CD8-positive, alpha-beta memory T cell (primary cell): ENCODE measurements around the gene SLC22A1. TPM values are rescaled to one million over a fixed set of nuclear protein-coding genes. Genes with fewer than 3 reads are reported as not detected.
"Not testable (repeated sequence)": the region's sequence is repeated elsewhere in the genome, so short reads cannot be mapped to it uniquely, and the experiment has no call there.

Experiments used
- CTCF ChIA-PET: fragments of 350-600 bp; sonication (Branson Sonifier 250); formaldehyde crosslinking; loops from one replicate; lab custom pipeline; 2021; ENCODE audit warnings: antibody characterized with exemption; lab: Charles Lee
- POLR2A ChIA-PET: fragments of 350-600 bp; sonication (Branson Sonifier 250); formaldehyde crosslinking; loops from one replicate; lab custom pipeline; 2021; ENCODE audit warnings: antibody characterized with exemption; lab: Charles Lee
- DNase-seq, 5 donors: peaks; one replicate each; pipeline versions ENCODE4 v3.0.0 to v3.0.0-alpha.2; 2020 to 2022; ENCODE audit warnings: mixed read lengths in 1 of 5
- H3K27ac ChIP-seq: one replicate; pipeline ENCODE4 v1.7.0; 2013; ENCODE audit warnings: low read depth, mild to moderate bottlenecking, low read length, moderate library complexity
- H3K27me3 ChIP-seq: 2 replicates; pipeline ENCODE4 v1.7.0; 2013; ENCODE audit warnings: low read length, mild to moderate bottlenecking; ENCODE audit not compliant: insufficient read depth, poor library complexity, severe bottlenecking
- H3K36me3 ChIP-seq: 2 replicates; pipeline ENCODE4 v1.7.0; 2013; ENCODE audit warnings: mild to moderate bottlenecking, low read length, moderate library complexity; ENCODE audit not compliant: insufficient read depth
- H3K4me1 ChIP-seq: 2 replicates; pipeline ENCODE4 v1.7.0; 2013; ENCODE audit warnings: mild to moderate bottlenecking, low read length, moderate library complexity; ENCODE audit not compliant: insufficient read depth
- H3K4me3 ChIP-seq: 2 replicates; pipeline ENCODE4 v1.7.0; 2013; ENCODE audit warnings: mild to moderate bottlenecking, low read length
- H3K9me3 ChIP-seq: 2 replicates; pipeline ENCODE4 v1.7.0; 2013; ENCODE audit warnings: mild to moderate bottlenecking, low read length
- H3K27ac Mint-ChIP-seq, 8 donors: one replicate each; pipeline ENCODE4 v1.8.0; 2020 to 2021; ENCODE audit warnings: mixed read lengths in 8 of 8, mild to moderate bottlenecking in 6 of 8, inconsistent platforms in 3 of 8, moderate library complexity in 3 of 8
- H3K27me3 Mint-ChIP-seq, 2 donors: one replicate each; pipeline ENCODE4 v1.8.0; 2020 to 2021; ENCODE audit warnings: mixed read lengths in 2 of 2, mild to moderate bottlenecking in 1 of 2, moderate library complexity in 1 of 2
- H3K36me3 Mint-ChIP-seq, 3 donors: one replicate each; pipeline ENCODE4 v1.8.0; 2020 to 2021; ENCODE audit warnings: mixed read lengths in 3 of 3, inconsistent platforms in 1 of 3, mild to moderate bottlenecking in 1 of 3
- H3K4me1 Mint-ChIP-seq, 3 donors: one replicate each; pipeline ENCODE4 v1.8.0; 2020 to 2021; ENCODE audit warnings: mixed read lengths in 3 of 3, inconsistent platforms in 1 of 3, mild to moderate bottlenecking in 1 of 3
- H3K4me3 Mint-ChIP-seq, 7 donors: one replicate each; pipeline ENCODE4 v1.8.0; 2020 to 2021; ENCODE audit warnings: mixed read lengths in 7 of 7, mild to moderate bottlenecking in 6 of 7, moderate library complexity in 4 of 7, inconsistent platforms in 2 of 7
- H3K9me3 Mint-ChIP-seq, 5 donors: one replicate each; pipeline ENCODE4 v1.8.0; 2020 to 2022; ENCODE audit warnings: mixed read lengths in 5 of 5, mild to moderate bottlenecking in 3 of 5, moderate library complexity in 2 of 5, inconsistent platforms in 1 of 5
- polyA plus RNA-seq: library from polyadenylated mRNA; unstranded; fragments of 300-500 nt; fragmentation: Illumina TruSeq; gene quantifications from one replicate; pipeline ENCODE4 v1.2.3, GENCODE V29; 2021
- total RNA-seq, 2 experiments: library from RNA; stranded (reverse); gene quantifications; one replicate each; pipeline ENCODE4 v1.2.3, GENCODE V29; 2021

SLC22A1 gene
- total and polyA plus RNA-seq, 3 experiments from 2014 or later = 0.13 to 0.49 (median 0.22) TPM

- peaks cover 25% of the 10 kb centered on the region for H3K36me3 ChIP-seq
- Mint-ChIP-seq H3K27ac (peak overlapping the region in 1 of 8 donors; percentile 1), H3K27me3 (no peaks in the 10 kb centered on the region), H3K36me3 (peaks cover 0 to 67% (median 13%) of the 10 kb centered on the region in 3 donors), H3K4me1 (peaks cover 10 to 16% (median 12%) of the 10 kb centered on the region in 3 donors), H3K4me3 (no peak overlapping the region), H3K9me3 (no peaks in the 10 kb centered on the region)
- no peaks in the 10 kb centered on the region for H3K9me3 ChIP-seq
- H3K27me3 ChIP-seq = no peaks in the 10 kb centered on the region
- no peak overlapping the region for H3K4me3 ChIP-seq
- H3K27ac ChIP-seq = no peak overlapping the region
- CTCF ChIA-PET = no interaction called here
- H3K4me1 ChIP-seq = no peaks in the 10 kb centered on the region
- POLR2A ChIA-PET = no interaction called here
- DNase-seq = no peak
Measured at GRCh38 chr6:160106701-160107100, 14.9 kb upstream of the SLC22A1 start.

DNA sequence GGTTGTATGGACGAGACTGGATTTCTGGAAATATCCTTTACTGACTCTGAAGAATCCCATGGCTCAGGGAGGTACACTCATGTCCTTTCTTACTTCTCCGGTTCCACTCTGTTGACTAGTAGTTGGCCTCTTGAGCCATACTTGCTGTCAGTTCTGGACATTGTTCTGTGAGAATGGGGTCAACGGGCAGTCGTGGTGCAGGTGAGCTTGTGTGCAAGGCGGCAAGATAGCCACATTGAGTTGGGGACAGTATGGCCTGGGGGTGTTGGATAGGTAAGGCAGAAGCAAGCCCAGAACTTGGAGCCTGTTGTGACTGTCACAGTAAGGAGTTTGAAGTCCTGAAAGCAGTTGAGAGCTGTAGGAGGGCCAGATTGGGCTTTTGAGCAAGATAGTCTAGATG lies 13.5 kb upstream of the SLC22A1 start:
- no peak for DNase-seq
- ChIA-PET POLR2A (no interaction called here), CTCF (no interaction called here)
- Mint-ChIP-seq H3K27me3 (no peaks in the 10 kb centered on the region), H3K27ac (peak overlapping the region in 6 of 8 donors; percentile 30 to 78 (median 64)), H3K9me3 (no peaks in the 10 kb centered on the region), H3K4me3 (no peak overlapping the region), H3K36me3 (peaks cover 0 to 60% (median 18%) of the 10 kb centered on the region in 3 donors), H3K4me1 (peaks cover 10 to 16% (median 12%) of the 10 kb centered on the region in 3 donors)
- no peaks in the 10 kb centered on the region for H3K4me1 ChIP-seq
- H3K27me3 ChIP-seq = no peaks in the 10 kb centered on the region
- H3K27ac ChIP-seq = no peak overlapping the region
- H3K36me3 ChIP-seq = peaks cover 20% of the 10 kb centered on the region
- no peaks in the 10 kb centered on the region for H3K9me3 ChIP-seq
- H3K4me3 ChIP-seq = no peak overlapping the region

DNA sequence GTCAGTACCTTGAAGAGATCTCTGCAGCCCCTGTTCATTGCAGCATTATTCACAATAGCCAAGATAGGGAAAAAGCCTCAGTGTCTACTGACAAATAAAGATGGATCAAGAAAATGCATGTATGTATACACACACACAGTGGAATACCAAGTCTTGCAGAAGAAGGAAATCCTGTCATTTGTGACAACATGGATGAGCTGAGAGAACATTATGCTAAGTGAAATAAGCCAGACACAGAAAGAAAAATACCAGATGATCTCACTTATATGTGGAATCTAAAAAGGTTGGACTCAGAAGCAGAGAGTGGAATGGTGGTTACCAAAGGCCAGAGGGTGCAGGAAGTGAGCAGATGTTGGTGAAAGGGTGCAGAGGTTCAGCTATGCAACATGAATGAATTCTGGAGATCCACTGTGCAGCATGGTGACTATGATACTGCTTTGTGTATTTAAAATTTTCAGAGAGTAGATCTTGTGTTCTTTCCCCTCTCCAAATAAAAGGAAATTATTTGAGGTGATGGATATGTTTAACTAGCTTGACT lies 11.0 kb upstream of the SLC22A1 start:
- no peaks in the 10 kb centered on the region for H3K27me3 Mint-ChIP-seq
- H3K27ac Mint-ChIP-seq = peak overlapping the region in 5 of 8 donors; percentile 6 to 47 (median 11)
- H3K4me1 Mint-ChIP-seq = peaks cover 10 to 16% (median 12%) of the 10 kb centered on the region in 3 donors
- DNase-seq = no peak
- H3K9me3 ChIP-seq = no peaks in the 10 kb centered on the region
- peaks cover 0 to 44% (median 22%) of the 10 kb centered on the region in 3 donors for H3K36me3 Mint-ChIP-seq
- no peak overlapping the region for H3K4me3 ChIP-seq
- ChIA-PET POLR2A (no interaction called here), CTCF (no interaction called here)
- no peaks in the 10 kb centered on the region for H3K9me3 Mint-ChIP-seq
- no peak overlapping the region for H3K27ac ChIP-seq
- H3K4me3 Mint-ChIP-seq = no peak overlapping the region
- no peaks in the 10 kb centered on the region for H3K4me1 ChIP-seq
- no peaks in the 10 kb centered on the region for H3K27me3 ChIP-seq
- no peaks in the 10 kb centered on the region for H3K36me3 ChIP-seq

- Histone ChIP-seq H3K4me1 (no peaks in the 10 kb centered on the region), H3K27ac (no peak overlapping the region), H3K9me3 (no peaks in the 10 kb centered on the region), H3K27me3 (no peaks in the 10 kb centered on the region), H3K4me3 (no peak overlapping the region), H3K36me3 (no peaks in the 10 kb centered on the region)
- POLR2A ChIA-PET = no interaction called here
- H3K27ac Mint-ChIP-seq = peak overlapping the region in 3 of 8 donors; percentile 4 to 44 (median 6)
- no peak overlapping the region for H3K4me3 Mint-ChIP-seq
- peaks cover 3 to 33% (median 19%) of the 10 kb centered on the region in 3 donors for H3K36me3 Mint-ChIP-seq
- H3K27me3 Mint-ChIP-seq = no peaks in the 10 kb centered on the region
- DNase-seq = no peak
- no peaks in the 10 kb centered on the region for H3K9me3 Mint-ChIP-seq
- H3K4me1 Mint-ChIP-seq = peaks cover 10 to 16% (median 12%) of the 10 kb centered on the region in 3 donors
- CTCF ChIA-PET = no interaction called here
Measured at GRCh38 chr6:160111806-160112205, 9.8 kb upstream of the SLC22A1 start.

- no peak overlapping the region for H3K27ac ChIP-seq
- no peak overlapping the region for H3K4me3 Mint-ChIP-seq
- no peak overlapping the region for H3K4me3 ChIP-seq
- H3K27me3 ChIP-seq = no peaks in the 10 kb centered on the region
- no peaks in the 10 kb centered on the region for H3K27me3 Mint-ChIP-seq
- H3K36me3 ChIP-seq = no peaks in the 10 kb centered on the region
- H3K4me1 ChIP-seq = no peaks in the 10 kb centered on the region
- peaks cover 10 to 16% (median 12%) of the 10 kb centered on the region in 3 donors for H3K4me1 Mint-ChIP-seq
- ChIA-PET POLR2A (no interaction called here), CTCF (no interaction called here)
- H3K9me3 ChIP-seq = no peaks in the 10 kb centered on the region
- DNase-seq = no peak
- peaks cover 3 to 28% (median 19%) of the 10 kb centered on the region in 3 donors for H3K36me3 Mint-ChIP-seq
- H3K9me3 Mint-ChIP-seq = no peaks in the 10 kb centered on the region
- peak overlapping the region in 2 of 8 donors; percentile 58 to 66 for H3K27ac Mint-ChIP-seq
Measured at GRCh38 chr6:160112628-160113299, 8.9 kb upstream of the SLC22A1 start.

DNA sequence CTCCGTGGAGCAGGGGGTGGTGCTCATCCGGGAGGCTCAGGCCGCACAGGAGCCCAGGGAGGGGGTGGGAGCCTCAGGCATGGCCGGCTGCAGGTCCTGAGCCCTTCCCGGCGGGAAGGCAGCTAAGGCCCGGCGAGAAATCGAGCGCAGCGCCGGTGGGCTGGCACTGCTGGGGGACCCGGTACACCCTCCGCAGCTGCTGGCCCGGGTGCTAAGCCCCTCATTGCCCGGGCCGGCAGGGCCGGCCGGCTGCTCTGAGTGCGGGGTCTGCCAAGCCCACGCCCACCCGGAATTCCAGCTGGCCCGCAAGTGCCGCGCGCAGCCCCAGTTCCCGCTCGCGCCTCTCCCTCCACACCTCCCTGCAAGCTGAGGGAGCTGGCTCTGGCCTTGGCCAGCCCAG lies 7.1 kb upstream of the SLC22A1 start:
- DNase-seq, H3K27me3 ChIP-seq, H3K9me3 Mint-ChIP-seq, H3K36me3 ChIP-seq, H3K4me3 Mint-ChIP-seq, H3K27me3 Mint-ChIP-seq, CTCF ChIA-PET, H3K27ac Mint-ChIP-seq, H3K4me1 ChIP-seq, H3K9me3 ChIP-seq, H3K4me1 Mint-ChIP-seq, H3K4me3 ChIP-seq, H3K27ac ChIP-seq, POLR2A ChIA-PET: not testable (repeated sequence)
- peaks cover 8 to 24% (median 19%) of the 10 kb centered on the region in 3 donors for H3K36me3 Mint-ChIP-seq

- H3K9me3 Mint-ChIP-seq = no peaks in the 10 kb centered on the region
- H3K4me1 Mint-ChIP-seq = peaks cover 5% of the 10 kb centered on the region in 3 donors
- Histone ChIP-seq H3K9me3 (no peaks in the 10 kb centered on the region), H3K4me1 (no peaks in the 10 kb centered on the region), H3K4me3 (no peak overlapping the region), H3K27ac (no peak overlapping the region), H3K36me3 (no peaks in the 10 kb centered on the region), H3K27me3 (no peaks in the 10 kb centered on the region)
- H3K4me3 Mint-ChIP-seq = peak overlapping the region in 1 of 7 donors; percentile 48
- CTCF ChIA-PET = no interaction called here
- no peaks in the 10 kb centered on the region for H3K27me3 Mint-ChIP-seq
- H3K36me3 Mint-ChIP-seq = peaks cover 10 to 21% (median 19%) of the 10 kb centered on the region in 3 donors
- peak overlapping the region in 1 of 8 donors; percentile 75 for H3K27ac Mint-ChIP-seq
- no peak for DNase-seq
- POLR2A ChIA-PET = no interaction called here
Measured at GRCh38 chr6:160115421-160115820, 6.2 kb upstream of the SLC22A1 start.

DNA sequence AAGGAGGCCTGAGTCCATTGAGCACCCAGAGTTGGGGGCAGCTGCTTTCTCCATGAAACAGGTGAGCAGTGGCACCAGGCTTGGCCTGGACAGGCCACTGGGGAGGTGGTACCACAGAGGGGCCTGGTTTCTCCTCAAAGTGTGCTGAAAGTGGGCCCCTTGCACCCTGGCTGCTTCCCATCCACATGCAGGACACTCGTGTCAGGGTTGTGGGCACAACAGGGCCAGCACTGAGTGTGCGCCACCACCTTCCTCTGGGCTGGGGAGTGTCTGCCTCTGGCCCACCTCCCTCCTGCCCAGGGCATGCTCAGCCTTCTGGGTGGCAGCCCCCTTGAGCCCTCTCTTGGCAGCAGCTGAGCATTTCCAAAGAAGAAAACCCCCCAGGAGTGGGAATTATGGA lies 5.2 kb upstream of the SLC22A1 start:
- no peaks in the 10 kb centered on the region for H3K9me3 Mint-ChIP-seq
- CTCF ChIA-PET = interaction anchor here (1.8 kb wide), 1 partner anchor 19 kb away, joined by 4 read pairs; no protein-coding TSS in a partner anchor
- no peak overlapping the region for H3K27ac Mint-ChIP-seq
- H3K27me3 Mint-ChIP-seq = no peaks in the 10 kb centered on the region
- no peaks in the 10 kb centered on the region for H3K4me1 Mint-ChIP-seq
- DNase-seq = no peak
- Histone ChIP-seq H3K4me3 (no peak overlapping the region), H3K27me3 (no peaks in the 10 kb centered on the region), H3K4me1 (no peaks in the 10 kb centered on the region), H3K9me3 (no peaks in the 10 kb centered on the region), H3K36me3 (no peaks in the 10 kb centered on the region), H3K27ac (no peak overlapping the region)
- H3K36me3 Mint-ChIP-seq = peaks cover 10 to 21% (median 14%) of the 10 kb centered on the region in 3 donors
- no peak overlapping the region for H3K4me3 Mint-ChIP-seq
- POLR2A ChIA-PET = no interaction called here
